ENCODE results near the gene MTMR3. TPM values are rescaled to one million over a fixed set of nuclear protein-coding genes. Genes with fewer than 3 reads are reported as not detected.

Gene MTMR3
- total and polyA plus RNA-seq, 4 donors = 6.0 to 38.8 (median 17.1) TPM

DNA sequence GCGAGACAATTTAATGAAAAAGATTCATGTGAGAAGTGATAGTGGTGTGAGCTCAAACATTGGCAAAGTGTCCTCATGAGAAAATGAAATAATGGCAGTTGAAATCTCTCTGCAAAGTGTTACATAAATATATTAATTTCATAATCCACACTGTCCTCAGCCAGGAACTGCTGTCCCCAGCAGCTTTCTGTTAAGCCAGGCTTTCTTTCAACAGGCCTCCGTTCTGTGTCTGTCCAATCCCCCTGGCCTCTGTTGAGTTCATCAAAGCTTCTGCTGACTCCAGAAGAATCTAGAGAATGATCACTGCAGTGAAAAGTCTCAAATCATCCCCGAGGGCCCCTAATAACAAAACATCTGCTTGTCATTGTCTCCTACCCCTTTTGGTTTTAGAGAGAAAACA, 34.9 kb upstream of the MTMR3 start:
- no peak for DNase-seq (ENCODE audit: low spot score)
- TF ChIP-seq, protein P1, sequence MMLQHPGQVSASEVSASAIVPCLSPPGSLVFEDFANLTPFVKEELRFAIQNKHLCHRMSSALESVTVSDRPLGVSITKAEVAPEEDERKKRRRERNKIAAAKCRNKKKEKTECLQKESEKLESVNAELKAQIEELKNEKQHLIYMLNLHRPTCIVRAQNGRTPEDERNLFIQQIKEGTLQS (IDR thresholded peaks at IDR 0.05) = no peak
- TF ChIP-seq SP1 (IDR thresholded peaks at IDR 0.05) (no peak), EGR1 (IDR thresholded peaks at IDR 0.05; ENCODE audit: low read depth in 2 of 2) (no peak), FOXA1 (IDR thresholded peaks at IDR 0.05) (no peak), GABPA (IDR thresholded peaks at IDR 0.05 in 1 of 2, conservative IDR thresholded peaks at IDR 0.05 in 1 of 2) (no peak), NR2F2 (IDR thresholded peaks at IDR 0.05) (no peak), MAX (IDR thresholded peaks at IDR 0.05) (no peak), JUND (IDR thresholded peaks at IDR 0.05) (no peak), CTCF (IDR thresholded peaks at IDR 0.05; ENCODE audit: low read depth, low read length, missing input control) (no peak), ZBTB33 (IDR thresholded peaks at IDR 0.05) (no peak), FOXA2 (IDR thresholded peaks at IDR 0.05) (no peak), RAD21 (IDR thresholded peaks at IDR 0.05) (no peak), TAF1 (conservative IDR thresholded peaks at IDR 0.05) (no peak), YY1 (IDR thresholded peaks at IDR 0.05) (no peak), HNF4G (IDR thresholded peaks at IDR 0.05) (no peak), HNF4A (conservative IDR thresholded peaks at IDR 0.05) (no peak), REST (IDR thresholded peaks at IDR 0.05) (no peak)
- no peak overlapping the region for H3K4me3 ChIP-seq (ENCODE audit: low read depth in 1 of 3, low read length in 3 of 3)
- no peaks in the 10 kb centered on the region for H3K27me3 ChIP-seq (ENCODE audit: control insufficient read depth in 4 of 4, insufficient read depth in 4 of 4, low read length in 3 of 4)
- no peak overlapping the region for H3K27ac ChIP-seq (ENCODE audit: low read depth in 1 of 2, low read length in 2 of 2)
- H3K9ac ChIP-seq (ENCODE audit: low read depth in 1 of 2, low read length in 2 of 2) = no peak overlapping the region
- WGBS = 75% methylated on average over 3 of the region's 3 CpGs
- no peaks in the 10 kb centered on the region for H3K36me3 ChIP-seq (ENCODE audit: control insufficient read depth in 4 of 4, insufficient read depth in 3 of 4, low read depth in 1 of 4, low read length in 3 of 4)
- peaks cover 0 to 4% (median 0%) of the 10 kb centered on the region in 4 donors for H3K9me3 ChIP-seq (ENCODE audit: control insufficient read depth in 4 of 4, low read length in 3 of 4)
- H3K4me1 ChIP-seq (ENCODE audit: control insufficient read depth in 4 of 4, insufficient read depth in 4 of 4, low read length in 3 of 4) = no peaks in the 10 kb centered on the region

- H3K9me3 ChIP-seq (ENCODE audit: control insufficient read depth in 4 of 4, low read length in 3 of 4) = no peaks in the 10 kb centered on the region
- DNase-seq (ENCODE audit: low spot score) = no peak
- H3K4me3 ChIP-seq (ENCODE audit: low read depth in 1 of 3, low read length in 3 of 3) = no peak overlapping the region
- TF ChIP-seq FOXA2 (IDR thresholded peaks at IDR 0.05) (no peak), RXRA (IDR thresholded peaks at IDR 0.05) (no peak), SP1 (IDR thresholded peaks at IDR 0.05) (no peak), TAF1 (conservative IDR thresholded peaks at IDR 0.05) (no peak), GABPA (IDR thresholded peaks at IDR 0.05 in 1 of 2, conservative IDR thresholded peaks at IDR 0.05 in 1 of 2) (no peak), EGR1 (IDR thresholded peaks at IDR 0.05; ENCODE audit: low read depth in 2 of 2) (no peak), NR2F2 (IDR thresholded peaks at IDR 0.05) (no peak), HNF4G (IDR thresholded peaks at IDR 0.05) (no peak)
- no peaks in the 10 kb centered on the region for H3K36me3 ChIP-seq (ENCODE audit: control insufficient read depth in 4 of 4, insufficient read depth in 3 of 4, low read depth in 1 of 4, low read length in 3 of 4)
- no peaks in the 10 kb centered on the region for H3K4me1 ChIP-seq (ENCODE audit: control insufficient read depth in 4 of 4, insufficient read depth in 4 of 4, low read length in 3 of 4)
- 77% methylated on average over 3 of the region's 3 CpGs for WGBS
- no peak overlapping the region for H3K9ac ChIP-seq (ENCODE audit: low read depth in 1 of 2, low read length in 2 of 2)
- H3K27ac ChIP-seq (ENCODE audit: low read depth in 1 of 2, low read length in 2 of 2) = no peak overlapping the region
- H3K27me3 ChIP-seq (ENCODE audit: control insufficient read depth in 4 of 4, insufficient read depth in 4 of 4, low read length in 3 of 4) = no peaks in the 10 kb centered on the region
Measured at GRCh38 chr22:29854432-29854831, 28.5 kb upstream of the MTMR3 start.
